ENCODE measurements around the gene ARFGAP2. TPM values are rescaled to one million over a fixed set of nuclear protein-coding genes. Genes with fewer than 3 reads are reported as not detected.

Gene ARFGAP2
- polyA plus RNA-seq, 1 donor (not counting 4 experiments of a cell fraction or from before 2014, with no cell fraction given) = 51.0 TPM

- dilution Hi-C loops (cut with MboI; ENCODE audit: extremely low pct_ligation_motif_present, low sequenced_read_pairs) = no loop called here
- no peak for FAIRE-seq
Observed at GRCh38 chr11:47132490-47132889, 44.2 kb downstream of the ARFGAP2 start.

GRCh38 chr11:47131136-47131535 lies 45.5 kb downstream of the ARFGAP2 start:
- H3K4me2 ChIP-seq (ENCODE audit: control insufficient read depth, extremely low read depth, insufficient read depth, low read depth, low read length) = no peak overlapping the region
- no peak overlapping the region for H3K4me3 ChIP-seq (ENCODE audit: control insufficient read depth in 2 of 3, extremely low read depth in 1 of 3, insufficient read depth in 2 of 3, low read depth in 1 of 3, low read length in 3 of 3)
- no peak overlapping the region for H3K27ac ChIP-seq (ENCODE audit: control insufficient read depth, insufficient read depth, low read length)
- TF ChIP-seq EZH2 (IDR thresholded peaks at IDR 0.05; ENCODE audit: low read length) (no peak), CTCF (optimal IDR thresholded peaks at IDR 0.05 in 1 of 3, IDR thresholded peaks at IDR 0.05 in 1 of 3, conservative IDR thresholded peaks at IDR 0.05 in 1 of 3; ENCODE audit: extremely low read depth in 1 of 3, insufficient read depth in 2 of 3, low read length in 3 of 3) (no peak)
- H2AFZ ChIP-seq (ENCODE audit: control insufficient read depth, low read length) = no peak overlapping the region
- H4K20me1 ChIP-seq (ENCODE audit: control insufficient read depth, extremely low read depth, insufficient read depth, low read length) = no peaks in the 10 kb centered on the region
- dilution Hi-C loops (cut with MboI; ENCODE audit: extremely low pct_ligation_motif_present, low sequenced_read_pairs) = no loop called here
- FAIRE-seq (no peak), DNase-seq (ENCODE audit: low read depth, low spot score) (no peak)
- no peaks in the 10 kb centered on the region for H3K9me1 ChIP-seq (ENCODE audit: control insufficient read depth, extremely low read depth, insufficient read depth, low read length)
- no peaks in the 10 kb centered on the region for H3K27me3 ChIP-seq (ENCODE audit: control insufficient read depth, extremely low read depth, insufficient read depth, low read length)
- H3K9ac ChIP-seq (ENCODE audit: control insufficient read depth, extremely low read depth, insufficient read depth, low read length) = no peak overlapping the region
- H3K9me3 ChIP-seq (ENCODE audit: control insufficient read depth, low read depth, low read length) = no peaks in the 10 kb centered on the region
- H3K4me1 ChIP-seq (ENCODE audit: control insufficient read depth, extremely low read depth, insufficient read depth, low read length) = peaks cover 2% of the 10 kb centered on the region
- H3K79me2 ChIP-seq (ENCODE audit: control insufficient read depth, insufficient read depth, low read length) = no peaks in the 10 kb centered on the region
- no peaks in the 10 kb centered on the region for H3K36me3 ChIP-seq (ENCODE audit: control insufficient read depth in 2 of 2, extremely low read depth in 1 of 2, insufficient read depth in 2 of 2, low read length in 2 of 2)

More at GRCh38 chr11:47132490-47132889, 44.2 kb downstream of the ARFGAP2 start:
- Histone ChIP-seq H3K9me1 (ENCODE audit: control insufficient read depth, extremely low read depth, insufficient read depth, low read length) (no peaks in the 10 kb centered on the region), H4K20me1 (ENCODE audit: control insufficient read depth, extremely low read depth, insufficient read depth, low read length) (no peaks in the 10 kb centered on the region), H3K79me2 (ENCODE audit: control insufficient read depth, insufficient read depth, low read length) (no peaks in the 10 kb centered on the region), H3K36me3 (ENCODE audit: control insufficient read depth in 2 of 2, extremely low read depth in 1 of 2, insufficient read depth in 2 of 2, low read length in 2 of 2) (peaks cover 0 to 2% of the 10 kb centered on the region in 2 experiments), H3K4me1 (ENCODE audit: control insufficient read depth, extremely low read depth, insufficient read depth, low read length) (no peaks in the 10 kb centered on the region), H3K4me2 (ENCODE audit: control insufficient read depth, extremely low read depth, insufficient read depth, low read depth, low read length) (no peak overlapping the region), H3K4me3 (ENCODE audit: control insufficient read depth in 2 of 3, extremely low read depth in 1 of 3, insufficient read depth in 2 of 3, low read depth in 1 of 3, low read length in 3 of 3) (no peak overlapping the region), H3K9me3 (ENCODE audit: control insufficient read depth, low read depth, low read length) (no peaks in the 10 kb centered on the region), H3K27ac (ENCODE audit: control insufficient read depth, insufficient read depth, low read length) (no peak overlapping the region), H3K27me3 (ENCODE audit: control insufficient read depth, extremely low read depth, insufficient read depth, low read length) (no peaks in the 10 kb centered on the region), H3K9ac (ENCODE audit: control insufficient read depth, extremely low read depth, insufficient read depth, low read length) (no peak overlapping the region), H2AFZ (ENCODE audit: control insufficient read depth, low read length) (no peak overlapping the region)
- DNase-seq (ENCODE audit: low read depth, low spot score) = no peak
- TF ChIP-seq CTCF (optimal IDR thresholded peaks at IDR 0.05 in 1 of 3, IDR thresholded peaks at IDR 0.05 in 1 of 3, conservative IDR thresholded peaks at IDR 0.05 in 1 of 3; ENCODE audit: extremely low read depth in 1 of 3, insufficient read depth in 2 of 3, low read length in 3 of 3) = no peak
- TF ChIP-seq EZH2 (IDR thresholded peaks at IDR 0.05; ENCODE audit: low read length) = no peak
